H9 (cell line): ENCODE data around the gene KAZN. TPM values are rescaled to one million over a fixed set of nuclear protein-coding genes. Genes with fewer than 3 reads are reported as not detected.

Source experiments
- DNase-seq: peaks from one replicate; pipeline ENCODE4 v3.0.0-alpha.2; 2017
- H2AFZ ChIP-seq: one replicate; pipeline ENCODE4 v1.6.1; 2013; ENCODE audit warnings: mild to moderate bottlenecking, low read length, control low read depth, moderate library complexity
- H2AK5ac ChIP-seq: 2 replicates; pipeline ENCODE4 v1.6.1; 2013; ENCODE audit warnings: low read length, control low read depth, mixed read lengths; ENCODE audit not compliant: insufficient read length
- H2BK120ac ChIP-seq: one replicate; pipeline ENCODE4 v1.6.1; 2013; ENCODE audit warnings: low read depth, mild to moderate bottlenecking, low read length, control low read depth, inconsistent platforms; ENCODE audit not compliant: poor library complexity, severe bottlenecking
- H2BK12ac ChIP-seq: 2 replicates; pipeline ENCODE4 v1.6.1; 2013; ENCODE audit warnings: low read length, control low read depth, mixed read lengths, low read depth; ENCODE audit not compliant: insufficient read length
- H2BK15ac ChIP-seq: 2 replicates; pipeline ENCODE4 v1.6.1; 2013; ENCODE audit warnings: low read depth, low read length, control low read depth
- H2BK20ac ChIP-seq: one replicate; pipeline ENCODE4 v1.6.1; 2013; ENCODE audit warnings: low read depth, mild to moderate bottlenecking, low read length, control low read depth, inconsistent platforms; ENCODE audit not compliant: poor library complexity, severe bottlenecking
- H2BK5ac ChIP-seq: 2 replicates; pipeline ENCODE4 v1.6.1; 2013; ENCODE audit warnings: low read length, control low read depth, mixed read lengths; ENCODE audit not compliant: insufficient read length
- H3K14ac ChIP-seq: 2 replicates; pipeline ENCODE4 v1.6.1; 2013; ENCODE audit warnings: low read length, control low read depth; ENCODE audit not compliant: insufficient read depth
- H3K18ac ChIP-seq: 2 replicates; pipeline ENCODE4 v1.6.1; 2013; ENCODE audit warnings: low read depth, mild to moderate bottlenecking, mixed read lengths, low read length, control low read depth; ENCODE audit not compliant: insufficient read length
- H3K23ac ChIP-seq: 2 replicates; pipeline ENCODE4 v1.6.1; 2013; ENCODE audit warnings: low read length, control low read depth, mixed read lengths, low read depth; ENCODE audit not compliant: insufficient read length
- H3K23me2 ChIP-seq: 2 replicates; pipeline ENCODE4 v1.6.1; 2013; ENCODE audit warnings: low read depth, mild to moderate bottlenecking, mixed read lengths, low read length, control low read depth; ENCODE audit not compliant: insufficient read length, poor library complexity, severe bottlenecking
- H3K27ac ChIP-seq: 2 replicates; pipeline ENCODE4 v1.5.1; 2013; ENCODE audit warnings: low read length, control low read depth, mixed read lengths, low read depth; ENCODE audit not compliant: insufficient read length
- H3K27me3 ChIP-seq: 2 replicates; pipeline ENCODE4 v1.6.1; 2013; ENCODE audit warnings: low read length, control low read depth, inconsistent platforms; ENCODE audit not compliant: insufficient read depth
- H3K4ac ChIP-seq: 2 replicates; pipeline ENCODE4 v1.6.1; 2013; ENCODE audit warnings: low read depth, mild to moderate bottlenecking, control low read depth, inconsistent platforms, low read length, moderate library complexity
- H3K4me1 ChIP-seq: 2 replicates; pipeline ENCODE4 v1.6.1; 2013; ENCODE audit warnings: low read length, control low read depth, inconsistent platforms; ENCODE audit not compliant: insufficient read depth
- H3K4me2 ChIP-seq: 2 replicates; pipeline ENCODE4 v1.6.1; 2013; ENCODE audit warnings: low read length, control low read depth, mixed read lengths; ENCODE audit not compliant: insufficient read length, insufficient read depth
- H3K56ac ChIP-seq: 2 replicates; pipeline ENCODE4 v1.6.1; 2013; ENCODE audit warnings: low read depth, mild to moderate bottlenecking, mixed read lengths, low read length, control low read depth; ENCODE audit not compliant: insufficient read length
- H3K79me1 ChIP-seq: 2 replicates; pipeline ENCODE4 v1.6.1; 2013; ENCODE audit warnings: low read depth, mild to moderate bottlenecking, moderate library complexity, low read length, control low read depth, inconsistent platforms; ENCODE audit not compliant: insufficient read depth, poor library complexity, severe bottlenecking
- H3K79me2 ChIP-seq: 2 replicates; pipeline ENCODE4 v1.6.1; 2013; ENCODE audit warnings: low read length, control low read depth, inconsistent platforms; ENCODE audit not compliant: insufficient read depth
- H3K9ac ChIP-seq: 2 replicates; pipeline ENCODE4 v1.6.1; 2013; ENCODE audit warnings: low read length, control low read depth, mixed read lengths; ENCODE audit not compliant: insufficient read length; ENCODE audit errors: extremely low read depth
- H3K9me3 ChIP-seq: one replicate; pipeline ENCODE4 v1.6.1; 2013; ENCODE audit warnings: low read depth, low read length, inconsistent platforms; ENCODE audit not compliant: control insufficient read depth
- H3T11ph ChIP-seq: one replicate; pipeline ENCODE4 v1.6.1; 2013; ENCODE audit warnings: mild to moderate bottlenecking, low read length, control low read depth, inconsistent platforms
- H4K20me1 ChIP-seq: one replicate; pipeline ENCODE4 v1.6.1; 2013; ENCODE audit not compliant: control insufficient read depth, insufficient read length, insufficient read depth
- H4K5ac ChIP-seq: 2 replicates; pipeline ENCODE4 v1.6.1; 2013; ENCODE audit warnings: low read depth, mild to moderate bottlenecking, mixed read lengths, low read length, control low read depth; ENCODE audit not compliant: insufficient read length
- H4K8ac ChIP-seq: replicated peaks from 2 replicates; pipeline ENCODE4 v1.6.1; 2013; ENCODE audit warnings: low read length, control low read depth, mixed read lengths, low read depth; ENCODE audit not compliant: insufficient read length
- H4K91ac ChIP-seq: 2 replicates; pipeline ENCODE4 v1.6.1; 2013; ENCODE audit warnings: low read depth, mild to moderate bottlenecking, moderate library complexity, mixed read lengths, low read length, control low read depth; ENCODE audit not compliant: insufficient read length
- H3K27ac Mint-ChIP-seq, 3 experiments: 2 replicates in 2 of 3; 3 replicates in 1 of 3; pipeline ENCODE4 v1.8.0; 2020 to 2021; ENCODE audit warnings: mixed read lengths in 3 of 3, mild to moderate bottlenecking in 1 of 3, moderate library complexity in 1 of 3
- H3K27me3 Mint-ChIP-seq: 2 replicates; pipeline ENCODE4 v1.8.0; 2021; ENCODE audit warnings: low read depth, mild to moderate bottlenecking, moderate library complexity, mixed read lengths
- H3K36me3 Mint-ChIP-seq, 3 experiments: 2 replicates in 2 of 3; 3 replicates in 1 of 3; pipeline ENCODE4 v1.8.0; 2020 to 2021; ENCODE audit warnings: low read depth in 3 of 3, mixed read lengths in 3 of 3; ENCODE audit not compliant: insufficient read depth in 1 of 3
- H3K4me1 Mint-ChIP-seq, 2 experiments: 2 replicates each; pipeline ENCODE4 v1.8.0; 2020; ENCODE audit warnings: mixed read lengths in 2 of 2
- H3K4me3 Mint-ChIP-seq, 2 experiments: 2 replicates in 1 of 2; 3 replicates in 1 of 2; pipeline ENCODE4 v1.8.0; 2020 to 2021; ENCODE audit warnings: mild to moderate bottlenecking in 2 of 2, mixed read lengths in 2 of 2, moderate library complexity in 1 of 2
- H3K9me3 Mint-ChIP-seq, 2 experiments: 2 replicates in 1 of 2; 3 replicates in 1 of 2; pipeline ENCODE4 v1.8.0; 2020; ENCODE audit warnings: mild to moderate bottlenecking in 2 of 2, mixed read lengths in 2 of 2, moderate library complexity in 1 of 2
- CTCF ChIP-seq: fragments of 200-600 bp; sonication (generic); conservative IDR thresholded peaks from 3 replicates; pipeline ENCODE4 v1.8.0; 2021; ENCODE audit warnings: antibody characterized with exemption, mild to moderate bottlenecking
- WGBS: extraction: QIAGEN DNeasy Blood & Tissue Kit; methylation state at CpG from one replicate; pipeline ENCODE4 v1.1.7; 2013; ENCODE audit warnings: missing lambda C conversion rate, low lambda C conversion rate, mixed read lengths; ENCODE audit not compliant: insufficient read length; ENCODE audit errors: extremely low coverage; 5-methylcytosine and 5-hydroxymethylcytosine counted together
- total RNA-seq: library from RNA; stranded (reverse); gene quantifications from 2 replicates; pipeline ENCODE4 v1.2.1, GENCODE V29; 2021

The KAZN gene
- total RNA-seq, 1 experiment from 2014 or later = 7.6 TPM

- H3K4me1 Mint-ChIP-seq = peaks cover 17 to 24% of the 10 kb centered on the region in 2 experiments
- Histone ChIP-seq H3K4ac (no peak overlapping the region), H2BK120ac (no peak overlapping the region), H3K79me2 (no peaks in the 10 kb centered on the region), H2AK5ac (no peak overlapping the region), H2BK12ac (no peak overlapping the region), H3K4me1 (0 out of 2 replicates have a peak, but pooled peaks cover 3% of the 10 kb centered on the region), H2BK20ac (no peak overlapping the region), H3K4me2 (no peak overlapping the region), H4K91ac (no peak overlapping the region), H3K23ac (no peak overlapping the region), H3T11ph (no peak overlapping the region), H2BK5ac (no peak overlapping the region), H3K56ac (no peak overlapping the region), H3K18ac (no peak overlapping the region), H2BK15ac (no peak overlapping the region), H3K79me1 (no peaks in the 10 kb centered on the region), H3K23me2 (no peaks in the 10 kb centered on the region), H4K8ac (no peak overlapping the region), H3K27ac (no peak overlapping the region), H2AFZ (no peak overlapping the region), H3K14ac (no peak overlapping the region), H3K9ac (no peak overlapping the region), H3K27me3 (peaks cover 3% of the 10 kb centered on the region; the same call in 1 of the 2 replicates), H4K20me1 (no peaks in the 10 kb centered on the region), H4K5ac (no peak overlapping the region), H3K9me3 (no peaks in the 10 kb centered on the region)
- peaks cover 42% of the 10 kb centered on the region for H3K27me3 Mint-ChIP-seq
- H3K36me3 Mint-ChIP-seq = no peaks in the 10 kb centered on the region
- no peaks in the 10 kb centered on the region; a peak in 1 of 5 replicates for H3K9me3 Mint-ChIP-seq
- peak; percentile 94 for TF ChIP-seq CTCF
- peak; percentile 80 for DNase-seq
- no peak overlapping the region; a peak in 1 of 7 replicates for H3K27ac Mint-ChIP-seq
- no CpG with 5 or more reads among the region's 16 CpGs for WGBS
- no peak overlapping the region for H3K4me3 Mint-ChIP-seq
Observed at GRCh38 chr1:15100121-15100879, 501.8 kb downstream of the KAZN start.
